ENCODE measurements around the gene MORN2. TPM values are rescaled to one million over a fixed set of nuclear protein-coding genes. Genes with fewer than 3 reads are reported as not detected.

MORN2 gene
- total RNA-seq, 1 donor from 2014 or later, result 4.9 TPM

GRCh38 chr2:38866773-38867443 is 8.9 kb upstream of the MORN2 start:
- Mint-ChIP-seq H3K27me3 (ENCODE audit: insufficient read depth) (no peaks in the 10 kb centered on the region), H3K36me3 (ENCODE audit: low read depth) (peaks cover 29% of the 10 kb centered on the region), H3K4me1 (ENCODE audit: low read depth) (peaks cover 11% of the 10 kb centered on the region), H3K4me3 (no peak overlapping the region), H3K9me3 (peaks cover 18% of the 10 kb centered on the region), H3K27ac (no peak overlapping the region)
- no peak for DNase-seq (ENCODE audit: low spot score)
- intact Hi-C loops (cut with micrococcal nuclease), result no loop called here

- no peak for DNase-seq (ENCODE audit: low spot score)
- intact Hi-C loops (cut with micrococcal nuclease), result loop anchor here (10.0 kb wide), 1 partner anchor 497 kb away; the partner anchor contains the start of gene ATL2
- Mint-ChIP-seq H3K36me3 (ENCODE audit: low read depth) (peaks cover 25% of the 10 kb centered on the region), H3K9me3 (peaks cover 27% of the 10 kb centered on the region), H3K4me3 (no peak overlapping the region), H3K4me1 (ENCODE audit: low read depth) (peaks cover 24% of the 10 kb centered on the region), H3K27ac (no peak overlapping the region), H3K27me3 (ENCODE audit: insufficient read depth) (no peaks in the 10 kb centered on the region)
These were observed 4.3 kb upstream of the MORN2 start for GRCh38 chr2:38871432-38871831.

- H3K27ac Mint-ChIP-seq, result no peak overlapping the region
- no peak for DNase-seq (ENCODE audit: low spot score)
- no peaks in the 10 kb centered on the region for H3K27me3 Mint-ChIP-seq (ENCODE audit: insufficient read depth)
- H3K9me3 Mint-ChIP-seq, result peaks cover 27% of the 10 kb centered on the region
- intact Hi-C loops (cut with micrococcal nuclease), result loop anchor here (10.0 kb wide), 1 partner anchor 499 kb away; the partner anchor contains the start of gene ATL2
- peaks cover 17% of the 10 kb centered on the region for H3K36me3 Mint-ChIP-seq (ENCODE audit: low read depth)
- H3K4me3 Mint-ChIP-seq, result no peak overlapping the region
- H3K4me1 Mint-ChIP-seq (ENCODE audit: low read depth), result peaks cover 24% of the 10 kb centered on the region
These were observed 2.0 kb upstream of the MORN2 start for GRCh38 chr2:38873763-38874162.

GRCh38 chr2:38875227-38875575 is 575 bp upstream of the MORN2 start:
- Mint-ChIP-seq H3K4me3 (peak overlapping the region; percentile 99), H3K27ac (peak overlapping the region; percentile 96), H3K9me3 (peaks cover 14% of the 10 kb centered on the region), H3K36me3 (ENCODE audit: low read depth) (peaks cover 13% of the 10 kb centered on the region), H3K27me3 (ENCODE audit: insufficient read depth) (no peaks in the 10 kb centered on the region), H3K4me1 (ENCODE audit: low read depth) (peaks cover 24% of the 10 kb centered on the region)
- intact Hi-C loops (cut with micrococcal nuclease), result loop anchor here (5.0 to 10.0 kb wide), 2 partner anchors 123 to 500 kb away; partner anchors contain the start of genes ATL2 and SRSF7
- no peak for DNase-seq (ENCODE audit: low spot score)

- no peak for DNase-seq (ENCODE audit: low spot score)
- peak overlapping the region; percentile 96 for H3K27ac Mint-ChIP-seq
- peaks cover 11% of the 10 kb centered on the region for H3K9me3 Mint-ChIP-seq
- intact Hi-C loops (cut with micrococcal nuclease), result loop anchor here (1.0 to 10.0 kb wide), 3 partner anchors 98 to 502 kb away; partner anchors contain the start of genes ATL2, GEMIN6 and SRSF7
- no peaks in the 10 kb centered on the region for H3K27me3 Mint-ChIP-seq (ENCODE audit: insufficient read depth)
- peaks cover 12% of the 10 kb centered on the region for H3K36me3 Mint-ChIP-seq (ENCODE audit: low read depth)
- peak overlapping the region; percentile 99 for H3K4me3 Mint-ChIP-seq
- H3K4me1 Mint-ChIP-seq (ENCODE audit: low read depth), result peaks cover 24% of the 10 kb centered on the region
These were observed 631 bp downstream of the MORN2 start for GRCh38 chr2:38876407-38876806.

- no peak overlapping the region for H3K27ac Mint-ChIP-seq
- DNase-seq (ENCODE audit: low spot score), result no peak
- no peaks in the 10 kb centered on the region for H3K9me3 Mint-ChIP-seq
- peaks cover 2% of the 10 kb centered on the region for H3K27me3 Mint-ChIP-seq (ENCODE audit: insufficient read depth)
- intact Hi-C loops (cut with micrococcal nuclease), result no loop called here
- no peaks in the 10 kb centered on the region for H3K4me1 Mint-ChIP-seq (ENCODE audit: low read depth)
- no peaks in the 10 kb centered on the region for H3K36me3 Mint-ChIP-seq (ENCODE audit: low read depth)
- H3K4me3 Mint-ChIP-seq, result no peak overlapping the region
These were observed 10.3 kb downstream of the MORN2 start for GRCh38 chr2:38886063-38886462.

- no peak overlapping the region for H3K4me3 Mint-ChIP-seq
- no peak for DNase-seq (ENCODE audit: low spot score)
- H3K27me3 Mint-ChIP-seq (ENCODE audit: insufficient read depth), result peaks cover 2% of the 10 kb centered on the region
- H3K4me1 Mint-ChIP-seq (ENCODE audit: low read depth), result no peaks in the 10 kb centered on the region
- no peak overlapping the region for H3K27ac Mint-ChIP-seq
- intact Hi-C loops (cut with micrococcal nuclease), result no loop called here
- H3K9me3 Mint-ChIP-seq, result no peaks in the 10 kb centered on the region
- no peaks in the 10 kb centered on the region for H3K36me3 Mint-ChIP-seq (ENCODE audit: low read depth)
These were observed 11.6 kb downstream of the MORN2 start for GRCh38 chr2:38887347-38887746.

- H3K9me3 Mint-ChIP-seq, result no peaks in the 10 kb centered on the region
- no peak for DNase-seq (ENCODE audit: low spot score)
- H3K27ac Mint-ChIP-seq, result no peak overlapping the region
- no peaks in the 10 kb centered on the region for H3K36me3 Mint-ChIP-seq (ENCODE audit: low read depth)
- H3K27me3 Mint-ChIP-seq (ENCODE audit: insufficient read depth), result peaks cover under 1% of the 10 kb centered on the region
- intact Hi-C loops (cut with micrococcal nuclease), result no loop called here
- no peak overlapping the region for H3K4me3 Mint-ChIP-seq
- H3K4me1 Mint-ChIP-seq (ENCODE audit: low read depth), result no peaks in the 10 kb centered on the region
These were observed 12.3 kb downstream of the MORN2 start for GRCh38 chr2:38887902-38888554.

GRCh38 chr2:38889045-38889444 is 13.3 kb downstream of the MORN2 start:
- intact Hi-C loops (cut with micrococcal nuclease), result no loop called here

GRCh38 chr2:38889575-38889974 is 13.8 kb downstream of the MORN2 start, which contains the start of gene ARHGEF33:
Gene ARHGEF33 (plus strand): TSS chr2:38889875. CDS start chr2:38919448, 29,573 bp downstream.
- Mint-ChIP-seq H3K27me3 (ENCODE audit: insufficient read depth) (peaks cover 6% of the 10 kb centered on the region), H3K4me3 (no peak within 1 kb of the TSS), H3K27ac (no peak within 1 kb of the TSS), H3K9me3 (no peaks in the 10 kb centered on the region), H3K36me3 (ENCODE audit: low read depth) (no peaks in the 10 kb centered on the region), H3K4me1 (ENCODE audit: low read depth) (no peaks in the 10 kb centered on the region)
- DNase-seq (ENCODE audit: low spot score), result no peak
- intact Hi-C loops (cut with micrococcal nuclease), result no loop called here

More at GRCh38 chr2:38889045-38889444, 13.3 kb downstream of the MORN2 start:
- Mint-ChIP-seq H3K9me3 (no peaks in the 10 kb centered on the region), H3K4me3 (no peak overlapping the region), H3K4me1 (ENCODE audit: low read depth) (no peaks in the 10 kb centered on the region), H3K36me3 (ENCODE audit: low read depth) (no peaks in the 10 kb centered on the region), H3K27me3 (ENCODE audit: insufficient read depth) (peaks cover 2% of the 10 kb centered on the region), H3K27ac (no peak overlapping the region)
- no peak for DNase-seq (ENCODE audit: low spot score)

GRCh38 chr2:38892819-38893218 is 17.0 kb downstream of the MORN2 start:
- no peak for DNase-seq (ENCODE audit: low spot score)
- H3K4me1 Mint-ChIP-seq (ENCODE audit: low read depth), result no peaks in the 10 kb centered on the region
- H3K27me3 Mint-ChIP-seq (ENCODE audit: insufficient read depth), result peaks cover 7% of the 10 kb centered on the region
- no peaks in the 10 kb centered on the region for H3K9me3 Mint-ChIP-seq
- intact Hi-C loops (cut with micrococcal nuclease), result no loop called here
- H3K36me3 Mint-ChIP-seq (ENCODE audit: low read depth), result no peaks in the 10 kb centered on the region
- H3K27ac Mint-ChIP-seq, result no peak overlapping the region
- no peak overlapping the region for H3K4me3 Mint-ChIP-seq

GRCh38 chr2:38898256-38898655 is 22.5 kb downstream of the MORN2 start:
- no peaks in the 10 kb centered on the region for H3K4me1 Mint-ChIP-seq (ENCODE audit: low read depth)
- H3K9me3 Mint-ChIP-seq, result no peaks in the 10 kb centered on the region
- no peak overlapping the region for H3K4me3 Mint-ChIP-seq
- no peaks in the 10 kb centered on the region for H3K36me3 Mint-ChIP-seq (ENCODE audit: low read depth)
- intact Hi-C loops (cut with micrococcal nuclease), result no loop called here
- no peak for DNase-seq (ENCODE audit: low spot score)
- H3K27me3 Mint-ChIP-seq (ENCODE audit: insufficient read depth), result peaks cover 15% of the 10 kb centered on the region
- H3K27ac Mint-ChIP-seq, result no peak overlapping the region

- H3K36me3 Mint-ChIP-seq (ENCODE audit: low read depth), result no peaks in the 10 kb centered on the region
- H3K9me3 Mint-ChIP-seq, result no peaks in the 10 kb centered on the region
- H3K4me3 Mint-ChIP-seq, result no peak overlapping the region
- no peaks in the 10 kb centered on the region for H3K4me1 Mint-ChIP-seq (ENCODE audit: low read depth)
- H3K27ac Mint-ChIP-seq, result no peak overlapping the region
- H3K27me3 Mint-ChIP-seq (ENCODE audit: insufficient read depth), result peaks cover 8% of the 10 kb centered on the region
- intact Hi-C loops (cut with micrococcal nuclease), result no loop called here
- no peak for DNase-seq (ENCODE audit: low spot score)
These were observed 24.9 kb downstream of the MORN2 start for GRCh38 chr2:38900726-38901125.
